ENCODE results near the gene ARHGAP4.
A peak's percentile ranks its signal among the peaks of the same experiment; 100 is the strongest.

Gene ARHGAP4

DNA sequence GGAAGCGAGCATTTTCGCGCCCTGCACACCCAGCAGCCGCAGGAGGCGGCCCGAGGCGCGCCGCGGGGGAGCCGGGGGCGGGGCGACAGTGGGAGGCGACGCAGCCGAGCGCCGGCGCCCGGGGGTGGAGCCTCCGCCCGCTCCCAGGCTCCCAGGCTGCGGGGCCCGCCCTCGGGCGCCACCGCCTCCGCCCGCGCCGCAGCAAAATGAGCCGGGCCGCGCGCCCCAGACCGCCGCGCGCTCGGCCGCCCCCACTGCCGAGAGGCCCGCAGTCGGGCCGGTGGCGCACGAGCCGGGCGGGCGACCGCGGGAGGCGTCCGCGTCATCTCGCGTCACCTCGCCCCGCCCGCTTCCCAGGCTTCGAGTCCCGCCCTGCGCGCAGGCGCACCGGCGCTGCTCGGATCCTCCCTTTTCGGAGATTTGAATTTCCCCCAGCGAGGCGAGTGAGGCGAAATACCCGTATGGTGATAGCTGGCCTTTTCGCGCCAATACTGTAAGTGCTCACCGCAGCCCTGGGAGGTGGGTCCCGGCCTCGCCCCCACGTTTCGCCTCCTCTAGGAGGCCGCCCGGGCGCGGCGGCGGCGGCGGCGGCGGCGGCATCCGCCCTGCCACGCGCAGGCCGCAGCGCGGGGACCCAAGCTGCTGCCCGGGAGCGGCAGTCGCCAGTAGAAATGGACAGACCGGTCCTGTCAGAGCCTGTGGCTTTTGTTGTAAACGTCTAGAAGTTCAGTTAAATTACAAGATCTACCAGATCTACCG, 46.5 kb upstream of the ARHGAP4 start, which contains the start of gene TMEM187:
Gene TMEM187, plus strand, starts transcription at position 387 of the 759 bp plus-strand sequence. CDS start 9,309 bp downstream, outside the sequence.
- Histone ChIP-seq H3K27me3 (no peaks in the 10 kb centered on the region), H3K36me3 (no peaks in the 10 kb centered on the region), H3K27ac (peak within 1 kb of the TSS; percentile 98 to 99), H3K4me1 (peaks cover 0 to 36% (median 31%) of the 10 kb centered on the region in 4 donors), H3K9me3 (peaks cover 0 to 3% (median 0%) of the 10 kb centered on the region in 3 donors), H3K4me3 (peak within 1 kb of the TSS; percentile 82 to 88)
- intact Hi-C loops (cut with DNase I; ENCODE audit: low total_unique reads): no loop called here
- peak; percentile 73 to 89 for DNase-seq
- no peak for TF ChIP-seq CTCF (IDR thresholded peaks at IDR 0.05)

DNA sequence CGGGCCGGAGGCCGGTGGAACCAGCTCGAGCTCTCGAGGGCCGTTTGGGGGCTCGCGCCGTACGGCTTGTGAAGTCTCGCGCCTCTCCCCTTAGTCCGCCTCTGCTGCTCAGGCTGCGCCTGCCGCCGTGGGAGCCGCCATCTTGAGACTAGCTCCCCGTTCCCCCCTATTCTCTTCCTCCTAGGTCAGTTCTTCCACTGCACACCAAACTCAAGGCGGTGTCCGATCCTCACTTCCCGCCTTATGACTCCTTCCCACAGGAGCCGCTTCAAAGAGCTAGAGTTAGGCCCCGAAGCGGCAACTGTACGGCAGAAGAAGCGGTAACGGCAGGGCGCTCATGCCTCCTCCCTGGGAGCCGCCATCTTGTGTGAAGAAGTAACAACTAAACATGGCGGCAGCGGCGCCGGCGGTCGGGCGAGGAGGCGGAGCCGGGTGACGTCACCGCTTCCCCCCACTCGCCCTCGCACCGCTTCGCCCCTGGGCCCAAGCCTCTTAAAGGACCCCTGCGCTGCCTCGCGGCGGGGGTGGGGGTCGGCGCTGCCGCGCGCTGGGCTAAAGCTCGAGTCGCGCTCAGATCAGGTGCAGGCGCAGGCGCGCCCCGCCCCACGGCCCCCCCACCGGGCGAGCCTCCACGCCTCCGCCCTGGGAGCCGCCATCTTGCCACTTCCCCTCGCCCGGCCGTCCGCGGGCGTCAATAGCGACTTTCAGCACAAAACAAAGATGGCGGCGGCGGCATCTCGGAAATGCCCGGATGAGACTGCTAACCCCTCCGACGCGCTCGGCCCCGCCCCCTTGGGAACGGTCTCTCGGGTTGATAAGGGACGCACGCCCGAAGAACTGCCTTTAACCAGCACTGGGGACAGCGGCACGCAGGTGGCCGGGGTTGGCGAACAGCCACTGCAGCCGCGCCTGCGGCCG, 45.6 kb upstream of the ARHGAP4 start, which contains the start of gene HCFC1:
Gene HCFC1, minus strand, starts transcription at position 369 of the 918 bp plus-strand sequence. CDS start 978 bp downstream, outside the sequence.
- Histone ChIP-seq H3K4me1 (peaks cover 0 to 45% (median 39%) of the 10 kb centered on the region in 4 donors), H3K36me3 (no peaks in the 10 kb centered on the region), H3K27me3 (no peaks in the 10 kb centered on the region), H3K27ac (peak within 1 kb of the TSS; percentile 98 to 99), H3K9me3 (peaks cover 0 to 3% (median 0%) of the 10 kb centered on the region in 3 donors), H3K4me3 (peak within 1 kb of the TSS; percentile 82 to 88)
- TF ChIP-seq CTCF (IDR thresholded peaks at IDR 0.05): no peak
- DNase-seq: peak; percentile 91 to 95
- intact Hi-C loops (cut with DNase I; ENCODE audit: low total_unique reads): no loop called here

DNA sequence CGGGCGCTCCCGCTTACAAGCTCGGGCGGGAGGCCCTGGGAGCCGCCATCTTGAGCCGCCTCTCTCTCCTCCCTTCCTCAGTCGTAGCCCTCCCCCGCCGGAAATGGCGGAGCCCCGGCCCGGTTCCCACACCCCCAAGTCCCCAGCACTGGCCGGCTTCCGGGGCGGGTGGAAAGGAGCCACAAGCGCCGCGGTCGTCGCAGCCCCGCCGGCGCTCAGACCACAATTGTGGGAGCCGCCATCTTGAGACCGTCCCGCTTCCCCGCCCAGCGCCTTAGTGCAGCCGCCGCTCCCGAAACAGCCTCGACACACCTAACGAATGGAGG, 45.0 kb upstream of the ARHGAP4 start:
- intact Hi-C loops (cut with DNase I; ENCODE audit: low total_unique reads): no loop called here
- H3K4me1 ChIP-seq: peaks cover 0 to 51% (median 45%) of the 10 kb centered on the region in 4 donors

GRCh38 chrX:153970357-153971123, 44.5 kb upstream of the ARHGAP4 start:
- no peak for TF ChIP-seq CTCF (IDR thresholded peaks at IDR 0.05)

More for the DNA sequence above, 45.0 kb upstream of the ARHGAP4 start:
- Histone ChIP-seq H3K4me3 (peak overlapping the region; percentile 82 to 88), H3K36me3 (no peaks in the 10 kb centered on the region), H3K27me3 (no peaks in the 10 kb centered on the region), H3K27ac (peak overlapping the region; percentile 98 to 99), H3K9me3 (peaks cover 0 to 3% (median 0%) of the 10 kb centered on the region in 3 donors)
- DNase-seq: peak; percentile 84 to 94
- no peak for TF ChIP-seq CTCF (IDR thresholded peaks at IDR 0.05)

DNA sequence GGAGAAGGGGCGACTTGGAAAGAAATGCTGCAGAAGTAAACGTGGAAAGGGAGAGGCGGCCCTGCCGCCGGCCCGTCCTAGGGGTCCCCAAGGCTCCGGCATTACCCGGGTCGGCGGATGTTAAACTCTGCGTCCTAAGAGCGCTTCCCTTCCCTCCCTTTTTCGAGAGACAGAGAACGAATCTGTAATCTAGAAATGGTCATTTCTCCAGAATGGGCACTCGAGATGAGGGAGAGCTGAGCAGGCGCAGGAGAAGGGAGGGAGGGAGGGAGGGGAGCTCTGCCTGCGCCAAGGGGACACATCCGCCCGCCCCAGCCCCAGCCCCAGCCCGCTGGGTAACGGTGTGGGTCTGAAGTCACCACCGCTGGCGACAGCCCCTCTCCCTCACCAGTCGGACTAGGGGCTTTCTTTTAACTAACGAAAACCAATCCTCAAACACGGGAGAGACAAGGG, 43.9 kb upstream of the ARHGAP4 start:
- Histone ChIP-seq H3K4me3 (peak overlapping the region; percentile 82 to 88), H3K36me3 (no peaks in the 10 kb centered on the region), H3K9me3 (peaks cover 0 to 3% (median 0%) of the 10 kb centered on the region in 3 donors), H3K27ac (peak overlapping the region; percentile 98 to 99), H3K4me1 (peaks cover 0 to 58% (median 51%) of the 10 kb centered on the region in 4 donors), H3K27me3 (no peaks in the 10 kb centered on the region)
- intact Hi-C loops (cut with DNase I; ENCODE audit: low total_unique reads): no loop called here
- peak in 1 of 2 donors; percentile 78 for DNase-seq
- no peak for TF ChIP-seq CTCF (IDR thresholded peaks at IDR 0.05)

More at GRCh38 chrX:153970357-153971123, 44.5 kb upstream of the ARHGAP4 start:
- H3K4me3 ChIP-seq: peak overlapping the region; percentile 82 to 88
- H3K36me3 ChIP-seq: no peaks in the 10 kb centered on the region
- H3K4me1 ChIP-seq: peaks cover 0 to 56% (median 50%) of the 10 kb centered on the region in 4 donors
- H3K9me3 ChIP-seq: peaks cover 0 to 3% (median 0%) of the 10 kb centered on the region in 3 donors
- no peaks in the 10 kb centered on the region for H3K27me3 ChIP-seq
- intact Hi-C loops (cut with DNase I; ENCODE audit: low total_unique reads): no loop called here
- peak in 1 of 2 donors; percentile 78 for DNase-seq
- H3K27ac ChIP-seq: peak overlapping the region; percentile 98 to 99
